ENCODE data around the gene DAZAP2.
"Not testable (repeated sequence)": the region's sequence is repeated elsewhere in the genome, so short reads cannot be mapped to it uniquely, and the experiment has no call there.

The DAZAP2 gene

DNA sequence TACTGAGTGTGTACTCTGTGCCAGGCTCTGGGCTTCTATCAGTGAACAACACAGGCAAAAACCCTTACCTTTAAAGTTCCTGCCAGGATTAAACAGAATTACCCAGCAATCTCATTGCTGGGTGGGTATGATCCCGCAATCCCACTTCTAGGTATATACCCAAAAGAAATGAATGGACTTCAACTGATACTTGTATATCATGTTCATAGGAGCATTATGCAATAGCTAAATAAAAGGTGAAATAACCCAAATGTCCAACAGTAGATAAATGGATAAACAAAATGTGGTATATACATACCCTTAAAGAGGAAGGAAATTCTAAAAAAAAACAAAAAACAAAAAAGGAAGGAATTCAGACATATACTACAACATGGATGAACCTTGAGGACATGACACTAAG lies 14.7 kb downstream of the DAZAP2 start:
- TF ChIP-seq ZFX (IDR thresholded peaks at IDR 0.05): no peak
- TF ChIP-seq, protein P1, sequence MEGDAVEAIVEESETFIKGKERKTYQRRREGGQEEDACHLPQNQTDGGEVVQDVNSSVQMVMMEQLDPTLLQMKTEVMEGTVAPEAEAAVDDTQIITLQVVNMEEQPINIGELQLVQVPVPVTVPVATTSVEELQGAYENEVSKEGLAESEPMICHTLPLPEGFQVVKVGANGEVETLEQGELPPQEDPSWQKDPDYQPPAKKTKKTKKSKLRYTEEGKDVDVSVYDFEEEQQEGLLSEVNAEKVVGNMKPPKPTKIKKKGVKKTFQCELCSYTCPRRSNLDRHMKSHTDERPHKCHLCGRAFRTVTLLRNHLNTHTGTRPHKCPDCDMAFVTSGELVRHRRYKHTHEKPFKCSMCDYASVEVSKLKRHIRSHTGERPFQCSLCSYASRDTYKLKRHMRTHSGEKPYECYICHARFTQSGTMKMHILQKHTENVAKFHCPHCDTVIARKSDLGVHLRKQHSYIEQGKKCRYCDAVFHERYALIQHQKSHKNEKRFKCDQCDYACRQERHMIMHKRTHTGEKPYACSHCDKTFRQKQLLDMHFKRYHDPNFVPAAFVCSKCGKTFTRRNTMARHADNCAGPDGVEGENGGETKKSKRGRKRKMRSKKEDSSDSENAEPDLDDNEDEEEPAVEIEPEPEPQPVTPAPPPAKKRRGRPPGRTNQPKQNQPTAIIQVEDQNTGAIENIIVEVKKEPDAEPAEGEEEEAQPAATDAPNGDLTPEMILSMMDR (conservative IDR thresholded peaks at IDR 0.05): no peak
- no peak overlapping the region for H3K27ac ChIP-seq

GRCh38 chr12:51254536-51254935 lies 15.9 kb downstream of the DAZAP2 start:
- H3K27ac ChIP-seq: no peak overlapping the region

GRCh38 chr12:51259600-51259999 lies 21.0 kb downstream of the DAZAP2 start:
- not testable (repeated sequence) for H3K27ac ChIP-seq

More at GRCh38 chr12:51254536-51254935, 15.9 kb downstream of the DAZAP2 start:
- TF ChIP-seq, protein P1 (conservative IDR thresholded peaks at IDR 0.05): no peak
- no peak for TF ChIP-seq ZFX (IDR thresholded peaks at IDR 0.05)

- no peak overlapping the region for H3K27ac ChIP-seq
- TF ChIP-seq ZFX (IDR thresholded peaks at IDR 0.05): no peak
- TF ChIP-seq, protein P1 (conservative IDR thresholded peaks at IDR 0.05): peak; percentile 43
Observed at GRCh38 chr12:51262758-51263177, 24.1 kb downstream of the DAZAP2 start.

DNA sequence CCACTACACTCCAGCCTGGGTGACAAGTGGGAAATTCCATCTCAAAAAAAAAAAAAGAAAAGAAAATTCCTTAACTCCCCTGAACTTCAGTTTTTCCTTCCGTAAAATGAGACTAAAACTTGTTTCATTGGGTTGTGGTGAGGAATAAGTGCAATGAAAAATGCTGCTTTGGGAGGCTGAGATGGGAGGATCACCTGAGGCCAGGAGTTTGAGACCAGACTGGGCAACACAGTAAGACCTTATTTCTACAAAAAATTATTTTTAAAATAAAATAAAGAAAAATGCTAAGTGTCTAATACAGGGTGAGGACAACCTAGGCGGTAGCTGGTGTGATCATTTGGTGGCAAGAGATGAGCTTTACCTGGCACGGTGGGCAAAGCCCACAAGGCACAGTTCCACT lies 24.7 kb downstream of the DAZAP2 start:
- no peak overlapping the region for H3K27ac ChIP-seq
- TF ChIP-seq, protein P1 (conservative IDR thresholded peaks at IDR 0.05): no peak
- TF ChIP-seq ZFX (IDR thresholded peaks at IDR 0.05): no peak

GRCh38 chr12:51264297-51264696 lies 25.7 kb downstream of the DAZAP2 start:
- TF ChIP-seq, protein P1 (conservative IDR thresholded peaks at IDR 0.05): no peak
- TF ChIP-seq ZFX (IDR thresholded peaks at IDR 0.05): no peak

GRCh38 chr12:51265024-51265423 lies 26.4 kb downstream of the DAZAP2 start:
- no peak overlapping the region for H3K27ac ChIP-seq
- TF ChIP-seq, protein P1 (conservative IDR thresholded peaks at IDR 0.05): no peak
- TF ChIP-seq ZFX (IDR thresholded peaks at IDR 0.05): no peak

More at GRCh38 chr12:51264297-51264696, 25.7 kb downstream of the DAZAP2 start:
- H3K27ac ChIP-seq: no peak overlapping the region

All from C4-2B (cell line).